IMR-90 (cell line): ENCODE data around the gene FBN1. TPM values are rescaled to one million over a fixed set of nuclear protein-coding genes. Genes with fewer than 3 reads are reported as not detected.

Experiments
- ATAC-seq: fragments of 200-7000 bp; cut with Tn5 transposase; 2 replicates; pipeline ENCODE4 v1.9.1; 2020; ENCODE audit warnings: low read depth, mild to moderate bottlenecking, moderate library complexity
- BruUV-seq: library from RNA; stranded (reverse); fragments of 400-500 nt; replicated peaks from 2 replicates; lab custom pipeline; 2021; lab: Mats Ljungman, UMichigan
- CTCF ChIA-PET: fragments of 300-600 bp; formaldehyde crosslinking; extraction: SDS; loops from one replicate; lab custom pipeline; 2021; ENCODE audit warnings: antibody characterized with exemption; lab: Yijun Ruan, JAX
- POLR2A ChIA-PET: fragments of 300-600 bp; sonication (Branson Sonifier 250); formaldehyde crosslinking; loops from one replicate; lab custom pipeline; 2022; ENCODE audit warnings: antibody characterized with exemption; ENCODE audit not compliant: unreplicated experiment; lab: Charles Lee
- DNase-seq: peaks from one replicate; pipeline ENCODE4 v3.0.0; 2013
- H2AFZ ChIP-seq: replicated peaks from 2 replicates; pipeline ENCODE3; 2013; ENCODE audit warnings: low read length, mild to moderate bottlenecking; ENCODE audit not compliant: poor library complexity
- H2AK5ac ChIP-seq: 2 replicates; pipeline ENCODE4 v1.6.1; 2013; ENCODE audit warnings: low read depth, low read length, inconsistent platforms
- H2AK9ac ChIP-seq: replicated peaks from 2 replicates; pipeline ENCODE3; 2013; ENCODE audit warnings: mild to moderate bottlenecking, low read depth, low read length, moderate library complexity; ENCODE audit not compliant: poor library complexity
- H2BK120ac ChIP-seq: 2 replicates; pipeline ENCODE4 v1.6.1; 2013; ENCODE audit warnings: low read depth, low read length, inconsistent platforms
- H2BK15ac ChIP-seq: 3 replicates; pipeline ENCODE4 v1.6.1; 2013; ENCODE audit warnings: low read depth, low read length, inconsistent platforms
- H2BK20ac ChIP-seq: 2 replicates; pipeline ENCODE4 v1.6.1; 2013; ENCODE audit warnings: low read depth, mild to moderate bottlenecking, inconsistent platforms, low read length, moderate library complexity
- H2BK5ac ChIP-seq: 2 replicates; pipeline ENCODE4 v1.6.1; 2013; ENCODE audit warnings: mild to moderate bottlenecking, low read depth, low read length, inconsistent platforms; ENCODE audit not compliant: poor library complexity, severe bottlenecking
- H3K14ac ChIP-seq: replicated peaks from 2 replicates; pipeline ENCODE4 v1.6.1; 2013; ENCODE audit warnings: low read depth, low read length, inconsistent platforms
- H3K18ac ChIP-seq: 2 replicates; pipeline ENCODE4 v1.6.1; 2013; ENCODE audit warnings: low read depth, low read length, control low read depth
- H3K23ac ChIP-seq: 2 replicates; pipeline ENCODE4 v1.6.1; 2013; ENCODE audit warnings: low read depth, low read length, inconsistent platforms
- H3K27ac ChIP-seq: 2 replicates; pipeline ENCODE4 v1.5.1; 2013; ENCODE audit warnings: mild to moderate bottlenecking, control low read depth, low read length; ENCODE audit not compliant: insufficient read depth
- H3K27me3 ChIP-seq: 2 replicates; pipeline ENCODE4 v1.6.1; 2013; ENCODE audit warnings: low read length; ENCODE audit not compliant: control insufficient read depth, insufficient read depth
- H3K36me3 ChIP-seq: 2 replicates; pipeline ENCODE4 v1.6.1; 2013; ENCODE audit warnings: low read length, mixed read lengths; ENCODE audit not compliant: control insufficient read depth, insufficient read depth
- H3K4ac ChIP-seq: 2 replicates; pipeline ENCODE4 v1.6.1; 2013; ENCODE audit warnings: low read depth, low read length, inconsistent platforms
- H3K4me1 ChIP-seq: 2 replicates; pipeline ENCODE4 v1.6.1; 2013; ENCODE audit warnings: low read length, mixed read lengths; ENCODE audit not compliant: control insufficient read depth, insufficient read depth
- H3K4me2 ChIP-seq: 2 replicates; pipeline ENCODE4 v1.6.1; 2013; ENCODE audit warnings: low read depth, mild to moderate bottlenecking, control low read depth, low read length, moderate library complexity
- H3K4me3 ChIP-seq: 2 replicates; pipeline ENCODE4 v1.5.1; 2013; ENCODE audit warnings: low read depth, mild to moderate bottlenecking, control low read depth, low read length, moderate library complexity; ENCODE audit not compliant: insufficient read depth
- H3K56ac ChIP-seq: 2 replicates; pipeline ENCODE4 v1.6.1; 2013; ENCODE audit warnings: low read length, inconsistent platforms; ENCODE audit not compliant: insufficient read depth; ENCODE audit errors: extremely low read depth
- H3K79me1 ChIP-seq, 2 experiments: 2 replicates each; pipeline ENCODE4 v1.6.1; 2013; ENCODE audit warnings: low read length in 2 of 2, inconsistent platforms in 1 of 2, low read depth in 1 of 2
- H3K9ac ChIP-seq: 2 replicates; pipeline ENCODE4 v1.6.1; 2013; ENCODE audit warnings: low read depth, low read length, control low read depth
- H3K9me1 ChIP-seq: 2 replicates; pipeline ENCODE4 v1.6.1; 2013; ENCODE audit warnings: low read length, inconsistent platforms; ENCODE audit not compliant: insufficient read depth
- H3K9me3 ChIP-seq: 2 replicates; pipeline ENCODE4 v1.6.1; 2013; ENCODE audit warnings: low read length; ENCODE audit not compliant: control insufficient read depth, insufficient read depth
- H4K20me1 ChIP-seq: 2 replicates; pipeline ENCODE4 v1.6.1; 2013; ENCODE audit warnings: low read length, inconsistent platforms; ENCODE audit not compliant: insufficient read depth
- H4K5ac ChIP-seq: 2 replicates; pipeline ENCODE4 v1.6.1; 2013; ENCODE audit warnings: mild to moderate bottlenecking, low read depth, low read length, control low read depth
- H4K8ac ChIP-seq, 2 experiments: 2 replicates each; pipeline ENCODE4 v1.6.1; 2013; ENCODE audit warnings: low read depth in 2 of 2, low read length in 2 of 2, control low read depth in 1 of 2, inconsistent platforms in 1 of 2
- H4K91ac ChIP-seq: 2 replicates; pipeline ENCODE4 v1.6.1; 2013; ENCODE audit warnings: low read depth, low read length, inconsistent platforms; ENCODE audit not compliant: insufficient read depth
- BHLHE40 ChIP-seq: fragments of 150-350 bp; IDR thresholded peaks from 2 replicates; pipeline ENCODE4 v1.6.1; 2016; ENCODE audit warnings: mild to moderate bottlenecking, low read depth, low read length
- CEBPB ChIP-seq: IDR thresholded peaks from 2 replicates; pipeline ENCODE4 v1.6.1; 2012; ENCODE audit warnings: low read depth, low read length, improper control_type of control experiment
- FOS ChIP-seq: fragments of 150-350 bp; IDR thresholded peaks from 2 replicates; pipeline ENCODE4 v1.6.1; 2016; ENCODE audit warnings: low read depth, low read length
- MAFK ChIP-seq: IDR thresholded peaks from 2 replicates; pipeline ENCODE4 v1.6.1; 2012; ENCODE audit warnings: low read depth, low read length, improper control_type of control experiment
- MAZ ChIP-seq: IDR thresholded peaks from 2 replicates; pipeline ENCODE4 v1.6.1; 2012; ENCODE audit warnings: low read depth, mild to moderate bottlenecking, low read length, improper control_type of control experiment, moderate library complexity, borderline replicate concordance
- MXI1 ChIP-seq: IDR thresholded peaks from 2 replicates; pipeline ENCODE4 v1.6.1; 2012; ENCODE audit warnings: low read depth, mild to moderate bottlenecking, low read length, moderate library complexity, borderline replicate concordance
- NFE2L2 ChIP-seq: fragments of 150-350 bp; IDR thresholded peaks from 2 replicates; pipeline ENCODE4 v1.6.1; 2016; ENCODE audit warnings: low read depth, mild to moderate bottlenecking, low read length
- POLR2A ChIP-seq: IDR thresholded peaks from 2 replicates; pipeline ENCODE4 v1.6.1; 2012; ENCODE audit warnings: mild to moderate bottlenecking, low read depth, low read length
- RAD21 ChIP-seq: IDR thresholded peaks from 2 replicates; pipeline ENCODE4 v1.6.1; 2012; ENCODE audit warnings: low read length, improper control_type of control experiment
- RCOR1 ChIP-seq: IDR thresholded peaks from 2 replicates; pipeline ENCODE4 v1.6.1; 2012; ENCODE audit warnings: mild to moderate bottlenecking, low read length, improper control_type of control experiment; ENCODE audit not compliant: insufficient replicate concordance
- SMC3 ChIP-seq: fragments of 150-350 bp; IDR thresholded peaks from 2 replicates; pipeline ENCODE4 v1.6.1; 2016; ENCODE audit warnings: low read depth, mild to moderate bottlenecking, antibody characterized with exemption, low read length, moderate library complexity
- WGBS, 2 experiments: methylation state at CpG; one replicate each; pipeline versions ENCODE4 v1.1.5 to v1.1.7; 2013; ENCODE audit warnings: missing lambda C conversion rate in 2 of 2; ENCODE audit not compliant: insufficient read length in 1 of 2; ENCODE audit errors: extremely low coverage in 2 of 2; 5-methylcytosine and 5-hydroxymethylcytosine counted together
- dilution Hi-C: fragments of 300-500 bp; cut with HindIII; formaldehyde crosslinking; loops from one replicate; pipeline ENCODE4 v1.14.3; 2018; ENCODE audit warnings: low sequenced_read_pairs; ENCODE audit not compliant: unreplicated experiment
- in situ Hi-C: fragments of 300-500 bp; cut with MboI; formaldehyde crosslinking; loops from 3 replicates; pipeline ENCODE4 v1.14.3; 2019; ENCODE audit warnings: low sequenced_read_pairs, inconsistent platforms, mixed read lengths
- intact Hi-C: fragments of 100-400 bp; cut with micrococcal nuclease; formaldehyde crosslinking; loops from 2 replicates; pipeline ENCODE4 v1.10.0; 2022
- polyA plus RNA-seq, 3 experiments: library from polyadenylated mRNA; depleted of rRNA; stranded (reverse); fragments of >200 nt; gene quantifications; 2 replicates each; pipeline ENCODE4 v1.2.3, GENCODE V29; 2012; ENCODE audit warnings: low replicate concordance in 1 of 3
- total RNA-seq: library from RNA; depleted of rRNA; stranded (reverse); fragments of >200 nt; gene quantifications from 2 replicates; pipeline ENCODE4 v1.2.3, GENCODE V29; 2012
- TF ChIP-seq, protein P1 (sequence below): fragments of 150-350 bp; IDR thresholded peaks from 2 replicates; pipeline ENCODE4 v1.6.1; 2016; ENCODE audit warnings: low read depth, mild to moderate bottlenecking, low read length, moderate library complexity, borderline replicate concordance
- TF ChIP-seq, protein P2 (sequence below): fragments of 150-350 bp; IDR thresholded peaks from 2 replicates; pipeline ENCODE4 v1.6.1; 2017; ENCODE audit warnings: mild to moderate bottlenecking, antibody characterized with exemption, low read length, low read depth

Gene FBN1
- total and polyA plus RNA-seq, 2 of the 4 experiments (the other 2 are of a cell fraction), result 134 to 283 TPM

DNA sequence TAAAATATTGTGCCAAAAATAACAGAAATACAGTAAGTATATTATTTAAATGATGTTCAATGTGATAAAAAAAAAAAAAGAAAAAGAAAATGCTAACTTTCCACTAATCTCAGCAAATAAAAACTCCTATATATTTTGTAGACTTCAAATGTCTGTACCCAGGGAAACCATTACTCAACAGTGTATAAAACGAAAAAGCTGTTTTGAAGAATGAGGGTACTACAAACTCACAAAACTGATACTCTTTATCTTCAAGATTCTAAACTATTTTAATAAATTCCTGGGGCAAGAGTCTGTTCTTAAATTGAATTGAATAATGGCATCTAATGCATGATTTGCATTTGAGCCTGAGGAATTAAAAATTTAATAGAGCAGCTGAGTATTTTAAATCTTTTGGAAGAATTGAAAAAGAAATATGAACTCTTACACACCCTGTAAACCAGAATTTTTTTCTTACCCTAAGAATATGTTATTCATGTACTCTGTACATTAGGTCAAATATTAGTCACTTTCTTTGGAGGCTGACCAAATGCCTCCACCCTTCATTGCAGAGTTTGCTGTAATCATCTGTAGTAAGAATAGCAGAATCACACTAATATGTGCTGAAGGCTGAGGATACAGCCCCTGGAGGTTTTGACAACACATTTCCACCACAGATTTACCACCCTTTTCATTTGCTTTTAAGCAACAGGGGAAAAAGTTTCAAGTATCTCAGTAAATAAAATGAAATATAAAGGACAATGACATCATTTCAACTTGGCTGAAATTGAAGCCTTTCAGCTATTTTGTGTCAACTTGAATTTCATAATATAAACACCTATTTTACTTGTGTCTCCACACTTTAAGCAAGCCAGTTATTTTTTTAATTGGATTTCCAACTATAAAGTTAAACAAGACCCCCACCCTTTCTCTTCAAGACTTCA, 79.7 kb downstream of the FBN1 start:
- Histone ChIP-seq H3K56ac (no peak overlapping the region), H3K14ac (no peak overlapping the region), H4K8ac (no peak overlapping the region; a peak in 1 of 4 replicates), H3K9ac (no peak overlapping the region), H2BK20ac (no peak overlapping the region), H4K20me1 (peaks cover 7% of the 10 kb centered on the region; the same call in 1 of the 2 replicates), H3K18ac (no peak overlapping the region), H3K23ac (no peak overlapping the region), H3K9me3 (no peaks in the 10 kb centered on the region), H2BK15ac (no peak overlapping the region), H3K79me1 (peaks cover 24 to 55% of the 10 kb centered on the region in 2 experiments), H3K4me1 (peaks cover 15% of the 10 kb centered on the region), H3K9me1 (peaks cover 7% of the 10 kb centered on the region), H3K27ac (no peak overlapping the region; the same call in 1 of the 2 replicates), H4K91ac (no peak overlapping the region), H3K4me2 (peak overlapping the region; percentile 10; the same call in 1 of the 2 replicates), H2AK9ac (no peak overlapping the region), H2BK120ac (no peak overlapping the region), H3K4ac (no peak overlapping the region), H2AFZ (no peak overlapping the region), H3K4me3 (no peak overlapping the region), H3K36me3 (no peaks in the 10 kb centered on the region), H2BK5ac (peak overlapping the region; percentile 69), H3K27me3 (no peaks in the 10 kb centered on the region), H2AK5ac (no peak overlapping the region), H4K5ac (no peak overlapping the region)
- in situ Hi-C loops, result no loop called here
- dilution Hi-C loops, result no loop called here
- no CpG with 5 or more reads among the region's 1 CpG for WGBS, 2 experiments
- intact Hi-C loops, result no loop called here
- ATAC-seq (peak; percentile 92), DNase-seq (peak; percentile 91)
- ChIA-PET CTCF (interaction anchor here (0.9 kb wide), 1 partner anchor 14 kb away, joined by 3 read pairs; no protein-coding TSS in a partner anchor), POLR2A (no interaction called here)
- no TSS peak for BruUV-seq
- TF ChIP-seq SMC3, result no peak
- no peak for TF ChIP-seq MAZ
- TF ChIP-seq CEBPB, result peak; percentile 78
- no peak for TF ChIP-seq RCOR1
- 0 out of 2 replicates have a peak, but pooled peaks have one; percentile 47 for TF ChIP-seq FOS
- TF ChIP-seq, protein P1, sequence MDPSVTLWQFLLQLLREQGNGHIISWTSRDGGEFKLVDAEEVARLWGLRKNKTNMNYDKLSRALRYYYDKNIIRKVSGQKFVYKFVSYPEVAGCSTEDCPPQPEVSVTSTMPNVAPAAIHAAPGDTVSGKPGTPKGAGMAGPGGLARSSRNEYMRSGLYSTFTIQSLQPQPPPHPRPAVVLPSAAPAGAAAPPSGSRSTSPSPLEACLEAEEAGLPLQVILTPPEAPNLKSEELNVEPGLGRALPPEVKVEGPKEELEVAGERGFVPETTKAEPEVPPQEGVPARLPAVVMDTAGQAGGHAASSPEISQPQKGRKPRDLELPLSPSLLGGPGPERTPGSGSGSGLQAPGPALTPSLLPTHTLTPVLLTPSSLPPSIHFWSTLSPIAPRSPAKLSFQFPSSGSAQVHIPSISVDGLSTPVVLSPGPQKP, result no peak
- no peak for TF ChIP-seq BHLHE40
- no peak for TF ChIP-seq MXI1
- TF ChIP-seq NFE2L2, result no peak
- no peak for TF ChIP-seq POLR2A
- TF ChIP-seq RAD21, result no peak; the same call in 1 of the 2 replicates
- peak; percentile 16; the same call in 1 of the 2 replicates for TF ChIP-seq MAFK
- TF ChIP-seq, protein P2, sequence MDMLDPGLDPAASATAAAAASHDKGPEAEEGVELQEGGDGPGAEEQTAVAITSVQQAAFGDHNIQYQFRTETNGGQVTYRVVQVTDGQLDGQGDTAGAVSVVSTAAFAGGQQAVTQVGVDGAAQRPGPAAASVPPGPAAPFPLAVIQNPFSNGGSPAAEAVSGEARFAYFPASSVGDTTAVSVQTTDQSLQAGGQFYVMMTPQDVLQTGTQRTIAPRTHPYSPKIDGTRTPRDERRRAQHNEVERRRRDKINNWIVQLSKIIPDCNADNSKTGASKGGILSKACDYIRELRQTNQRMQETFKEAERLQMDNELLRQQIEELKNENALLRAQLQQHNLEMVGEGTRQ, result no peak
